Uterus (tissue), 4 donors: ENCODE results near the gene DIPK1A. TPM values are rescaled to one million over a fixed set of nuclear protein-coding genes. Genes with fewer than 3 reads are reported as not detected.
A peak's percentile ranks its signal among the peaks of the same experiment; 100 is the strongest.

Experiments used
- DNase-seq, 2 donors: peaks; one replicate each; pipeline ENCODE4 v3.0.0-alpha.2; 2019 to 2020
- H3K27ac ChIP-seq, 2 donors: fragments of 200-600 bp; sonication (generic); 1 replicate in 1 of 2; 2 replicates in 1 of 2; pipeline ENCODE4 v1.5.1; 2016 to 2018
- H3K27me3 ChIP-seq, 2 donors: fragments of 200-600 bp; sonication (generic); one replicate each; pipeline ENCODE4 v1.5.1; 2018 to 2019; ENCODE audit warnings: control low read depth in 1 of 2
- H3K36me3 ChIP-seq, 2 donors: fragments of 200-600 bp; sonication (generic); one replicate each; pipeline ENCODE4 v1.5.1; 2019; ENCODE audit warnings: control low read depth in 1 of 2
- H3K4me1 ChIP-seq, 2 donors: fragments of 200-600 bp; sonication (generic); one replicate each; pipeline ENCODE4 v1.5.1; 2018 to 2019; ENCODE audit warnings: control low read depth in 1 of 2
- H3K4me3 ChIP-seq, 2 donors: fragments of 200-600 bp; sonication (generic); 1 replicate in 1 of 2; 2 replicates in 1 of 2; pipeline ENCODE4 v1.5.1; 2018 to 2019; ENCODE audit warnings: mild to moderate bottlenecking in 1 of 2
- H3K9me3 ChIP-seq, 2 donors: fragments of 200-600 bp; sonication (generic); one replicate each; pipeline ENCODE4 v1.5.1; 2019; ENCODE audit warnings: control low read depth in 1 of 2
- CTCF ChIP-seq, 4 experiments: fragments of 200-600 bp in 2 of 4; fragments of 450-650 bp in 2 of 4; sonication (generic) in 2 of 4; IDR thresholded peaks; one replicate each; pipeline ENCODE4 v1.5.1; 2016 to 2019; ENCODE audit warnings: antibody characterized with exemption in 4 of 4, mild to moderate bottlenecking in 2 of 4, moderate library complexity in 1 of 4
- POLR2A ChIP-seq, 2 donors: fragments of 450-650 bp; IDR thresholded peaks; one replicate each; pipeline ENCODE4 v1.6.1; 2016; ENCODE audit warnings: antibody characterized with exemption in 2 of 2, mild to moderate bottlenecking in 1 of 2, moderate library complexity in 1 of 2
- intact Hi-C: fragments of 100-400 bp; cut with DNase I; formaldehyde crosslinking; loops from one replicate; pipeline ENCODE4 v1.15.1; 2023; ENCODE audit warnings: low total_unique reads
- total RNA-seq, 4 donors: library from RNA; depleted of rRNA in 3 of 4; stranded (reverse); fragments of >200 nt in 3 of 4; gene quantifications; one replicate each; pipeline versions ENCODE4 v1.1.0 to v1.2.4, GENCODE V29; 2014 to 2023
- donor health status: DM: yes; HTN: yes; CAD: no.

Gene DIPK1A
- total RNA-seq, 4 donors from 2014 or later = 15.5 to 28.4 (median 20.8) TPM

GRCh38 chr1:92817137-92817697 is 144.0 kb downstream of the DIPK1A start:
- intact Hi-C loops = no loop called here

GRCh38 chr1:92816732-92817131 is 144.5 kb downstream of the DIPK1A start:
- Histone ChIP-seq H3K9me3 (no peaks in the 10 kb centered on the region), H3K27me3 (no peaks in the 10 kb centered on the region), H3K4me1 (no peaks in the 10 kb centered on the region), H3K27ac (no peak overlapping the region), H3K4me3 (no peak overlapping the region), H3K36me3 (no peaks in the 10 kb centered on the region)
- no peak for DNase-seq
- intact Hi-C loops = no loop called here
- no peak for TF ChIP-seq CTCF (IDR thresholded peaks at IDR 0.05)
- TF ChIP-seq POLR2A (IDR thresholded peaks at IDR 0.05) = no peak

More at GRCh38 chr1:92817137-92817697, 144.0 kb downstream of the DIPK1A start:
- Histone ChIP-seq H3K9me3 (no peaks in the 10 kb centered on the region), H3K4me3 (no peak overlapping the region), H3K36me3 (no peaks in the 10 kb centered on the region), H3K27me3 (no peaks in the 10 kb centered on the region), H3K4me1 (no peaks in the 10 kb centered on the region), H3K27ac (no peak overlapping the region)
- TF ChIP-seq CTCF (IDR thresholded peaks at IDR 0.05) (no peak), POLR2A (IDR thresholded peaks at IDR 0.05) (no peak)
- DNase-seq = no peak

DNA sequence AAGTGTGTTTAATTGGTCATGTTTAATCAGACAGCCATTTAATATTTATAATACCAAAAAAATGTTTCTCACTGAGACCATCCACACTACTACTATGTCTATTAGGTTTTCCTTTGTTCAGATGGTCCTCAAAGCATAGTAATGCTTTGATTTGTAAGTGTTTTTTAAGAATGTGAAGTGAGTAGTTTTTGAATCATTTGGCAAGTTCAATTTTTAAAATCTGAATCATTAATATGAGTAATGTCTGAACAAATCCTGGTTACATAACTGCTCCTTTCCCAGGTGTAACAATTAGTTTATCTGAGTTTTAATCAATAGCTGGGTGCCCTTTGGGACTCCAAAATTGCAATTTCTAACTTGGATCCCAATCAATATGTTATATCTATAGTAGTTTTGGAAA is 152.9 kb downstream of the DIPK1A start:
- Histone ChIP-seq H3K36me3 (no peaks in the 10 kb centered on the region), H3K9me3 (no peaks in the 10 kb centered on the region), H3K27ac (no peak overlapping the region), H3K4me1 (no peaks in the 10 kb centered on the region), H3K4me3 (no peak overlapping the region), H3K27me3 (no peaks in the 10 kb centered on the region)
- TF ChIP-seq CTCF (IDR thresholded peaks at IDR 0.05) (no peak), POLR2A (IDR thresholded peaks at IDR 0.05) (no peak)
- no peak for DNase-seq
- intact Hi-C loops = no loop called here

DNA sequence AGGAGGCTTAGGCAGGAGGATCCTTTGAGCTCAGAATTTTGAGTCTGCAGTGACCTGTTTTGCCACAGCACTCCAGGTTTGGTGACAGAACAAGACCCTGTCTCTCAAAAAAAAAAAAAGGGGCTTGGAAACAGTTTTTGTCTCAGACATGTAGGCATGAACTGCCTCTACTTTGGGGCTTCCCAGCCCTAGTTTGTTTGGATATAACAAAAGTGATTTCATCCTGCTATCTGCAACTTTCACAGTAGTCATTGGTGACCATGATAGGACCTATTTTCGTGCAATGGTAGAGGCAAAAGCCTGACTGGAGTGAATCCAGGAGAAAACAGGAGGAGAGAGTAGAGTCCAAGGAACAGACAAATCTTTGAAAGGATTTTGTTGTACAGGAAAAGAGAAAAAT is 156.0 kb downstream of the DIPK1A start:
- no peak for TF ChIP-seq POLR2A (IDR thresholded peaks at IDR 0.05)
- TF ChIP-seq CTCF (IDR thresholded peaks at IDR 0.05) = no peak
- peak overlapping the region; percentile 35 to 63 for H3K27ac ChIP-seq
- DNase-seq = no peak
- intact Hi-C loops = no loop called here
- H3K9me3 ChIP-seq = no peaks in the 10 kb centered on the region
- H3K4me3 ChIP-seq = no peak overlapping the region
- H3K36me3 ChIP-seq = no peaks in the 10 kb centered on the region
- H3K27me3 ChIP-seq = no peaks in the 10 kb centered on the region
- no peaks in the 10 kb centered on the region for H3K4me1 ChIP-seq

DNA sequence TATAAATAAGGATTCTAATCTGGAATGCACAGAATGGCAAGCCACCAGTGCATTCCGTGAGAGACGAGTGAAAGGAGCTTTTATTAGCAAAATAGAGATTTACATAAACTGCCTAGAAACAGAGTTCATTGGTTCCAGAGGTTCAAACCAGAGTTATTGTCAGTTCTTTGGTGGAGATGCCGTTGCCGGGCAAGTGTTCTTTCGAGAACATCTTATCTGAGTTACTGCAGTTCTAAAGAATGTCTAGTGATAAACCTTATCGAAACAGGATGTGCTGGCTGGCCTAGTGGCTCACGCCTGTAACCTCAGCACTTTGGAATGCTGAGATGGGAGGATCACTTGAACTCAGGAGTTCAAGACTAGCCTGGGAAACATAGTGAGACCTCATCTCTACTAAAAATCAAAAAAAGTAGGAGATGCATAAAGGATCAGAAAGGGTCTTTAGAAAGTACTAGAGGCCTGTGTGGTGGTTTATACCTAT is 156.5 kb downstream of the DIPK1A start:
- Histone ChIP-seq H3K4me1 (no peaks in the 10 kb centered on the region), H3K36me3 (no peaks in the 10 kb centered on the region), H3K27ac (peak overlapping the region; percentile 35 to 63), H3K27me3 (no peaks in the 10 kb centered on the region), H3K9me3 (no peaks in the 10 kb centered on the region), H3K4me3 (no peak overlapping the region)
- TF ChIP-seq CTCF (IDR thresholded peaks at IDR 0.05) (no peak), POLR2A (IDR thresholded peaks at IDR 0.05) (no peak)
- DNase-seq = peak; percentile 44 to 65
- intact Hi-C loops = no loop called here
